HuH-7 (cell line): ENCODE measurements around the gene BMERB1.
"Not testable (repeated sequence)": the region's sequence is repeated elsewhere in the genome, so short reads cannot be mapped to it uniquely, and the experiment has no call there.

Experiments used
- DNase-seq: peaks from one replicate; pipeline ENCODE4 v3.0.0; 2011; ENCODE audit warnings: low spot score

The BMERB1 gene

DNA sequence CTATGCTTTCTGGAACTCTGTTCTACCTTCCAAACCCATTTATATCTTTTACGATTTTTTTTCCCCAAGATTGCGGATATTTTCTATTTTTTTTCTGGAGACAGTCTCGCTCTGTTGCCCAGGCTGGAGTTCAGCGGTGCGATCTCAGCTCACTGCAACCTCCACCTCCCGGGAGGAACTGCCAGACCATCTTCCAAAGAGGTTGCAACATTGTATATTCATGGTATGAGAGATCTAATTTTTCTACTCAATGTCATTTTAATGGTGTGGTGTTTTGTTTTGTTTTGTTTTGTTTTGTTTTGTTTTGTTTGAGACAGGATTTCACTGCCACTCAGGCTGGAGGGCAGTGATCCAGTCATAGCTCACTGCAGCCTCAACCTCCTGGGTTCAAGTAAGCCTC, 8.5 kb upstream of the BMERB1 start:
- no peak for DNase-seq

DNA sequence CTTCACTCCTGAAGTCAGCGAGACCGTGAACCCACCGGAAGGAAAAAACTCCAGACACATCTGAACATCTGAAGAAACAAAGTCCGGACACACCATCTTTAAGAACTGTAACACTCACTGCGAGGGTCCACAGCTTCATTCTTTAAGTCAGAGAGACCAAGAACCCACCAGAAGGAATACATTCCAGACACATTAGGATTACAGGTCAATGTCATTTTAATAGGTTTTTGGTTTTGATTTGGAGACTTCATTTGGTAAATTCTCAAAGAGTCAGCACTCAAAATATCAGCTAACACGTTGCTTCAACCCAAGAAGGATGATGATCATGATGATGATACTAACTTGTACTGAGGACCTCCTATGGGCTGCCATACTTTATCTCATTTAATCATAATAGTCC, 7.6 kb upstream of the BMERB1 start:
- DNase-seq = no peak

DNA sequence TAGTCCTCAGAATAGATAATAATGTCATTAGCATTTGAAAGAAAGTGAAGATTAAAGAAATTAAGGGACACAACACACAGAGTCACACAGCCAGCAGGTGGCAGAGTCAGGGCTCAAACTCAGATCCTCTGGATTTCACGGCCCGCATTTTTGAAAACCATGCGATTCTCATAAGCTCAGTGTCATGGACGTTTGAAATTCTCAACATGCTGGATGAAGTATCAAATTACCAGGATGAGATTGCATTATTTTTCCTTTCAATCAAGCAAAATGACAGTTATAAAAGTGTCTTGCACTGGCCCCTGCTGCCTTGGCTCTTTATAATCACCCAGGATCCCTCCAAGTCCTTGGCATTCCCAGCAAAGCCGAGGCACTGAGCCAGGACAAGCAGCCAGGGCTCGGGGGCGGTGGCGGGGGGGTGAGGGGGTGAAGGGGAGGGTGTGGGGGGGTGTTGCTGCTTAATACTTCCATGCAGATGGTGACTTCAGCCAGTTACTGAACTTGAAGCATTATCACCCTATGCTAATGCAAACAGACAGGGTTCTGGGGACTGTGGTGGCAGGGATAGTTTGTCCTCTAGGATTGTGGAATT, 6.6 kb upstream of the BMERB1 start:
- DNase-seq = peak; percentile 61

DNA sequence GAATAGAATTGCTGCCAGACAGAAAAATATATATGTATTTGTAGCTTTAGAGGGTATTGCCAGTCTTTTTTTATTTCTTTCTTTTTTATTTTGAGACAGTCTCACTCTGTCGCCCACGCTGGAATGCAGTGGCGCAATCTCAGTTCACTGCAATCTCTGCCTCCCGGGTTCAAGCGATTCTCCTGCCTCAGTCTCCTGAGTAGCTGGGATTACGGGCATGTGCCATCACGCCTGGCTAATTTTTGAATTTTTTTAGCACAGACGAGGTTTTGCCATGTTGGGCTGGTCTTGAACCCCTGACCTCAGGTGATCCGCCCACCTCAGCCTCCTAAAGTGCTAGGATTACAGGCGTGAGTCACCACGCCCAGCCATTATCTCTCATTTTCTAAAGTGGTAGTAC, 3.5 kb upstream of the BMERB1 start:
- not testable (repeated sequence) for DNase-seq

DNA sequence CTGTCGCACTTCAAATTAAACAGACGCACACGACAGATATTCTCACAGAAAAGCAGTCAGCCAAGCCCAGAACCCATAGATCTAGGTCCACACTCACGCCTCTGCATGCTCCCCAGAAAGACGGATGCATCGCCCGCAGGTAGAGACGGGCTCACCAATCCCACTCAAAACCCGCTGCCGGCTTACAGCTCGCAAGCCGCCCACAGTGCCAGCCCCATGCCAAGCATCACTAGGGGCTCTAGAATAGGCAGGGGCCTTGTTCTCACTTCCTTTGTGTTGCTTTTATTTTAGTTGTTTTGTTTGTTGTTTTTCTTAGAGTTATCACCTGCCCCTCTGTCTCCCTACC, 336 bp upstream of the BMERB1 start:
- no peak for DNase-seq

DNA sequence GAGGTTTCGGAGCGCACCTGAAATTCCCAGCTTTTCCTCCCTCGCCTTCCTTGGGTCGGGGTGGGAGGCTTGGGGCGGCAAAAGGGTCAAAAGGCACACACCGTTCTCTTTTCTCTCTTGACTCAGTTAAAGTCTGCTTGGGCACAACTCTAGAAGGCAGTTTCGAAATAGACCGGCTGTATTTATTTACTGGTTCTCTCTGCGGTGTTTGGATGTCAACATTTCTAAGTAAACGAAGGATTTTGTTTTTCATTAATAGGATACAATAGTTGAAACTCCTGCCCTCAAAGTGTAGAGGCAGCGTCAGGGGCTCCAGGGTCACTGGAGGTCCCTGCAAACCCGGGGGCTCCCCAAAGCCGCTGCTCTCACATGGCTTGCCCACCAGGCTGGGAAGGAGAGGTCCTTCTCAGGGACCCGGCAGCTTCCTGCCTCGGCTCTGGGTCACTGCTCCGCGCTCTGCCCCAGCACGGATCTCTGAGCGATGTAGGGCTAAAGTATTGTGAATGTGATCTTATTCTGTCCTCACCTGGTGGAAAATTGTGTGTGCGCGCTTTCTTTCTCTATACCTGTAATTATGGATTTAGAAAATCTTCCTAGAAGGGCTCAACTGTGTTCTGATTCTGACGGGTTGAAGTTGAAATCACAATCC, 952 bp downstream of the BMERB1 start:
- DNase-seq = no peak

DNA sequence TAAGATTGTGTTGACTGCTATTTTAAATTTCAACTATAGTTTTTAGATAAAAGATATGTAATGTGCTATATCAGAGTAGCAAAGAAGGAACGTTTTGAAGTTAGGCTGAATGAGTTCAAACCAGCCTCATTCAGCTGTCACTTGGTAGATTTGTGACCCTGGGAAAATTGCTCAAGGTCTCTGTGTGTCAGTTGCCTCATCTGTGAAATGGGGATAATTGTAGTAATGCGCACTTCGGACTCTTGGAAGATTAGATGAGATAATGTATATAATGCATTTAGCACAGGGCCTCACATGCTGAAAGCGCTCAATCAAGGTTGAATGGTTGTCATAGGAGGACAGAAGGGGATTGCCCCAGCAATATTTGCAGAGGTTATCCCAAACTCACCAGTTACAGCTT, 4.7 kb downstream of the BMERB1 start:
- no peak for DNase-seq

DNA sequence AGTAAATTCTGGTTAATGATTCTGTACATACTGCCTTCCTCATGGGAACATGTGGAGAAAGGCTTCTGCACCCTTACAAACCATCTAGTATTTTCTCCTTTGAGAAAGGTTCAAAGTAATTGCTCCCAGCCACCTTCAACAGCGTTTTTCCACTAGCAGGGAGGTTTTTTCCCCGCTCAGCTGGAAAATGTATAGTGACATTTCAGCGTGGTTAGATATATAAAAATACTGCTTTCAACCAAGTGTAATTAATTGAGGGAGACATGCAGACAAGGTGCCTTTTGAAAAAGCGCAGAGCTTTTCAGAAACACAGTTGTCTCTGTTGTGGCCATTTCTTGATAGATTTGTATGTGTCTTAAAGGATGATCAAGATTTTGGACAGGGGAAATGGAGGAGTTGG, 5.1 kb downstream of the BMERB1 start:
- no peak for DNase-seq

DNA sequence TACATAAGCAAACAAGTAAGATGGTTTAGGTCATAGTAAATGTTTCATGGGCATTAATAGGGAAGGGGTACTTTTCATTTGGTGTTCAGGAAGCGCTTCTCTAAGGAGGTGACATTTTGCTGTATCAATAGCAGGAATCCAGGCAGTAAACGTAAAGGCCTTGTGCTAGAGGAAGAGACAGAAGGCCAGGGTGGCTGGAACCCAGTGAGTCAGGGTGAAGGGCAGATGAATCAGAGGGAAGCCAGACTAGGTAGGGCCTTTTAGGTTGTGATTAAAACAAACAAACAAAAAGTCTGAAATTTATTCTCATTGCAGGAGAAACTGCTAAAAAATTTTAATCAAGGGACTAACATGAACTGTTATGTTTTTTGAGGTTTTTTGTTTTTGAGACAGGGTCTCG, 6.5 kb downstream of the BMERB1 start:
- no peak for DNase-seq

DNA sequence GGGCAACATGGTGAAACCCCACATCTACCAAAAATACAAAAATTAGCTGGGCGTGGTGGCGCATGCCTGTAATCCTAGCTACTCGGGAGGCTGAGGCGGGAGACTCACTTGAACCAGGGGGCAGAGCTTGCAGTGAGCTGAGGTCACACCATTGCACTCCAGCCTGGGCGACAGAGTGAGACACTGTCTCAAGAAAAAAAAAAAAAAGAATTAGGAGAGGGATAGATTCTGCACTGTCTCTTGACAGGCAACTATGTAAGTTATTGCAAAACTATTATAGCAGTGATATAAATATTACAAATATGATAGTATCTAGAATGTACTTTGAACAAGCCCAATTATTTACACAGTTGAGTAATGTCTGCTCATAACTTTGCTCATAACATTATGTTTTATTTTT, 7.8 kb downstream of the BMERB1 start:
- DNase-seq = not testable (repeated sequence)

DNA sequence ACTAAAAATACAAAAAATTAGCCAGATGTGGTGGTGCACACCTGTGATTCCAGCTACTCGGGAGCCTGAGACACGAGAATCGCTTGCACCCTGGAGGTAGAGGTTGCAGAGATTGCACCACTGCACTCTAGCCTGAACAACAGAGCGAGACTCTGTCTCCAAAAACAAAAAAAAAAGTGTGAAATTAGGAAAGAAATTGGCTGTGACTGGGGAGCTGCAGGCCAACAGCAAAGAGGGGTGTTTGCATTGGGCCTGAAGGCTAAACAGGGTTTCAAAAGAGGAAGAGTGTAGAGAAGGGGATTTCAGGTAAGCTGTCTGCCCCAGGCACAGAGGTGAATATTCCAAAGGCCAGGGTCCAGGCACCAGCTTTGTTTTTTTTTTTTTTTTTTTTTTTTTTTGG, 9.4 kb downstream of the BMERB1 start:
- no peak for DNase-seq

DNA sequence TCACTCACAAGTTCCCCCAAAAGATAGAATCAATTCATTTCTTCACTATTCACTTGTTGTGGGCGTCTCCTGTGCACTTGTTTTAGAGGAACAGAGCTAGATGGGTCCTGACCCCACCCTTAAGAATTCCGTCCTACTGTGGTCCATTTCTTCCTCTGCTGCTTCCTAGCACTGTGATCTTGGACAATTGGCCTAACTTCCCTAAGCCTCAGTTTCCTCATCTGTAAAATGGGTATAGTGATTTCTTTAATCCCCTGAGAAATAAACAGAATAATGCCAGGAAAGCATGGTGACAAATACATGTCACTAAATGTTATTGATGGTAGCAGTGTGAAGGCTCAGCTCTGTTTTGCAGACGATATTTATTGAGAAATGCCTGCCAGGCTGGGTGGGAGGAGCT, 9.9 kb downstream of the BMERB1 start:
- no peak for DNase-seq

DNA sequence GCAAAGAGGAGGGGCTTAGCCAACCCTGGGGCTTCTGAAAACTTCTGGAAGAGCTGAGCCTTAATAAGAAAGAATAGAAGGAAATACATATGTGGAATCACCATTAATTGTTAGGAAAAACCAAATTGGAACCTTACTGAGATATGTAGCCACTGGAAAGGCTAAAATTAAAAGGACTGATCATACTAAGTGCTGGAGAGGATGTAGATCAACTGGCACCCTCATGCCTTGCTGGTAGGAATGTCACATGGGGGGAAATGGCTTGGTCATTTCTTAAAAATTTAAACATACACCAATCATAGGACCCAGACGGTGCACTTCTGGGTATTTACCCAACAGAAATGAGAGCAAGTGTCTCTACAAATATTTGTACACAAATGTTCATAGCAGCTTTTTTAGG, 11.1 kb downstream of the BMERB1 start:
- no peak for DNase-seq

DNA sequence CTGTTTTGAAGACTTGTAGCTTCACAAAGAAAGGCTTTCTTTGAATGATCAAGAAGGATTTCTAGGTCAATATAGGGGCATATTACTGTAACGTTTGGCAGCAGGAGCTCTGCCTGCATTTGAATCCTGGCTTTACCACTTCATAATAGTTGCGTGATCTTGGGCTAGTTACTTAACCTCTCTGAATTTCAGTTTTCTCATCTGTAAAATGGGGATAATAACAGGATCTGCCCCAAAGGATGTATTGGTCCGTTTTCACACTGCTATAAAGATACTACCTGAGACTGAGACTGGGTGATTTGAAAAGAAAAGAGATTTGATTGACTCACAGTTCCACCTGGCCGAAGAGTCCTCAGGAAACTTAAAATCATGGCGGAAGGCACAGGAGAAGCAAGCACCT, 12.5 kb downstream of the BMERB1 start:
- no peak for DNase-seq

DNA sequence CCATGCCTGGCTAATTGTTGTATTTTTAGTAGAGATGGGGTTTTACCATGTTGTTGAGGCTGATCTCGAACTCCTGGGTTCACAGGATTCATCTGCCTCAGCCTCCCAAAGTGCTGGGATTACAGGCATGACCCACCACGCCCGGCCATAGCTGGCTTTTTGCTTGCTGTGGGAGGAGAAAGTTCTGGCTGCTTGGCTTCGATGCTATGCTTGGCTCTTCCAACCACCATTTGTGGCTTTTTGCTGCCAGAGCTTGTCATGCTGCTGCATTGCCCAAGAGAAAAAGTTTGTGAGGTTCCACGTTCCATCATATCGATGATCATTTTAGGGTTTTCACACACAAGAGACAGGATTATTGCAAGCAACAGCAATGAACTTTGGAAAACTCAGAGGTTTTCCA, 16.2 kb downstream of the BMERB1 start:
- no peak for DNase-seq

DNA sequence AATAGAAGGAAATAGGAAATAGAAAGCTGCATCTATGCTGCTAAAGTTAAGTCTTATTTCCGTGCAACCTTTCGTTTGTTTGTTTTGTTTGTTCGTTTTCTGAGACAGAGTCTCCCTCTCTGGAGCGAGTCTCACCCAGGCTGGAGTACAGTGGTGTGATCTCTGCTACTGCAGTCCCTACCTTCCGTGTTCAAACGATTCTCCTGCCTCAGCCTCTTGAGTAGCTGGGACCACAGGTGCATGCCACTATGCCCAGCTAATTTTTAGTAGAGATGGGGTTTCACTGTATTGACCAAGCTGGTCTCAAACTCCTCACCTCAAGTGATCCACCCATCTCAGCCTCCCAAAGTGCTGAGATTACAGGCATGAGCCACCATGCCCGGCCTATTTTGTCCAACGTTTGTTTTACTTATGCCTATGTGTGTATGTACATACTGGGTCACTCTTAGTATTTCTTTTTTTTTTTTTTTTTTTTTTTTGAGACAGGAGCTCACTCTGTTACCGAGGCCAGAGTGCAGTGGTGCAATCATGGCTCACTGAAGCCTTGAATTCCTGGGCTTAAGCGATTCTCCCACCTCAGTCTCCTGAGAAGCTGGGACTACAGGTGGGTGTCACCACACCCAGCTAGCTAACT, 16.8 kb downstream of the BMERB1 start:
- DNase-seq = no peak

DNA sequence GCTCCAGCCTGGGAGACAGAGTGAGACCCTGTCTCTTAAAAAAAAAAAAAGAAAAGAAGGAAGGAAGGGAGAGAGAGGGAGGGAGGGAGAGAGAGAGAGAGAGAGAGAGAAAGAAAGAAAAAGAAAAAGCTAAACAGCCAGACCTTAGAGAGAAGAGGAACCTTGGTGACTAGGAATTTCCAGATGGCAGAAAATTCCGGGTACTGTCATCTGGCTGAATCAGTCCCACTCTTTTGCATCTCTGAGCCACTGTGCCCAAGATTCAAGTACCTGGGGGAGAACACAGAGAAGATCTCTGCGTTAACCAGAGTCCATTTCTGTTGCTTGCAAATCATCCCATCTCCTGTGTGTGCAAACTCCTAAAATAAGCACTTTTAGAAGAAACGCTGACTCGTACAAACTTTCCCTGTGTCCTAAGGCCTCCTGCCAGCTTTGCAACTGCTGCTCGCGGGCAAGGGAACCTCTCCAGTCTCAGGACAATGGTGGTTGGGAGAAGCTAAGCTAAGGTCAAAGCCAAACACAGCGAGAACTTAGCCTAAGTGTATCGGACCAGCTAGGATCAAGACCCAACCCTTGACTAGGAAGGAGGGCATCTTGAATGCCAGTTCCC, 18.0 kb downstream of the BMERB1 start:
- DNase-seq = no peak

DNA sequence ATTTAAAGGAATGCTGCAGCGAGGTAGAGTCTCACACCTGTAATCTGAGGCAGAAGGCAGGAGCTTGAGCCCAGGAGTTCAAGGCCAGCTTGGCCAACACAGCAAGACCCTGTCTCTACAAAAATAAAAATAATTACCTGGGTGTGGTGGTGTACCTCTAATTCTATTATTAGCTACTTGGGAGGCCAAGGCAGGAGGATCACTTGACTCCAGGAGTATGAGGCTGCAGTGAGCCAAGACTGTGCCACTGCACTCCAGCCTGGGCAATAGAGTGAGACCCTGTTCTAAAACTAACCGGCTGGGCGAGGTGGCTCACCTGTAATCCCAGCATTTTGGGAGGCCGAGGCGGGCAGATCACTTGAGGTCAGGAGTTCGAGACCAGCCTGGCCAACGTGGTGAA, 18.9 kb downstream of the BMERB1 start:
- DNase-seq = not testable (repeated sequence)

DNA sequence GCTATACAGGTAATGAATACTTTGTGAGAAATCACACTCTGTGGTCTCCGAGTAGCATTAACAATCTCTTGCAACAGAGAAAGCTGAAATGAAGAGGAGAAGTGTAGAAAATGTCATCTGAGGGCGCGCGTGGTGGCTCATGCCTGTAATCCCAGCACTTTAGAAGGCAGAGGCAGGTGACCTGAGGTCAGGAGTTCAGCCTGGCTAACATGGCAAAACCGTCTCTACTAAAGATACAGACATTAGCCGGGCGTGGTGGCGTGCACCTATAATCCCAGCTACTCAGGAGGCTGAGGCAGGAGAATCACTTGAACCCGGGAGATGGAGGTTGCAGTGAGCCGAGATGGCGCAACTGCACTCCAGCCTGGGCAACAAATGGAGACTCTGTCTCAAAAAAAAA, 20.5 kb downstream of the BMERB1 start:
- not testable (repeated sequence) for DNase-seq

DNA sequence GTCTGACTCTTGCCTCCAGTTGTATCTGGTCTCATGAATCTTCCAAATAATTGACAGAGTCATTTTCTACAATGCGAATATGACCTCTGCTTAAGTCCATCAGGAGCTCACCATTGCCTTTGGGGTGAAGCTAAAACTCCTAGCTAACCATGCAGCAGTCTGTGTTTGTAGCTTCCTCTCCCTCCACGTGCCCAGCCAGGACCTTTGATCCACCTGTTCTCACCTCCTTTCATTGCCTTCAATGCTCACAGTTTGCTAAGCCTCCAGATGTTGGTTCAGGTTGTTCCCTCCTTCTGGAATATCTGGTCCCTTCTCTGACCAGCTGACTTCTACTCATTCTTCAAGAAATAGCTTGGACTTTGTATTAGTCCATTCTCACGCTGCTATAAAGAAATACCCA, 23.0 kb downstream of the BMERB1 start:
- DNase-seq = no peak

DNA sequence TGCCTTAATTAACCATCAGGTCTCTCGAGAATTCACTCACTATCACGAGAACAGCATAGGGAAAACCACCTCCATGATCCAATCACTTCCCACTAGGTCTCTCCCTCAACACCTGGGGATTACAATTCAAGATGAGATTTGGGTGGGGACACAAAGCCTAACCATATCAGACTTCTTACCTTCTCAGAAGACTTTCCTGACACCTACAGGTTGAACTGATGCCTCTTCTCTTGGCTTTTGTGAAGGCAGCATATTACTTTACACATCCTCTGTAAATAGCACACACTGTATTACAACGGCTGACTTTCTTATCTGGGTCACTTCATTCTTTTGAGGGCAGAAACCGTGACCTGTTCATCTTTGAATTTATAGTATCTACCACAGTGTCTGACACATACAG, 23.6 kb downstream of the BMERB1 start:
- DNase-seq = no peak

DNA sequence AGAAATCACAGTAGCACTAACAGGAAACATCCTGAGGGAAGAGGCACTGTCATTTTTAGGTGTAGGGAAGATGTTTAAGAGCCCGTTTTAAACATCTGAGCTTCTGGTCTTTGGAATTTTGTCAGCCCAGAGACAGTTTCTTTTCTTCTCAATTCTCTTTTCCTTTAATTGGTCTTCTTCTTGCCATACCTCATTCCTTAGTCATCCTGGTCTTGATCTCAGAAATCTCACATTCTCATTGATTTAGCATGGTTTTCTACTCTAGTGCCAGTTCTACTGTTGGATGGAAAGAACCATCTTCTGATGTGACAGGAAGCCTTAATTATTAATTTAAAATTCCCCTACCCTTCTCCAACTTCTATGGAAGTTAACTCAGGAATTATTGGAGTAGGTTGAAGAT, 25.4 kb downstream of the BMERB1 start:
- no peak for DNase-seq

DNA sequence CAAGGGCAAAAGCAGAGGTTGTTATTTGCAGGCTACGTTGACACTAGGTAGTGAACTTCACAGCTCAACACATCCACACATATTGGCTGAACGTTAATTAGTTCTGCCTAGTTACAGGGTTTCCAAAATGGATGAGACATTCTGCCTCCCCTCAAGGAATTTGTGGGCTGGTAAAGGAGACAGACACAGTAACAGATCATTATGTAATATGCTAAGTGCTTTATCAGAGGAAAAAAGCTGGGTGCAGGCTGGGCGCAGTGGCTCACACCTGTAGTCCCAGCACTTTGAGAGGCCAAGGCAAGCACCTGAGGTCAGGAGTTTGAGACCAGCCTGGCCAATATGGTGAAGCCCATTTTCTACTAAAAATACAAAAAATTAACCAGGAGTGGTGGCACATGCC, 26.2 kb downstream of the BMERB1 start:
- no peak for DNase-seq

DNA sequence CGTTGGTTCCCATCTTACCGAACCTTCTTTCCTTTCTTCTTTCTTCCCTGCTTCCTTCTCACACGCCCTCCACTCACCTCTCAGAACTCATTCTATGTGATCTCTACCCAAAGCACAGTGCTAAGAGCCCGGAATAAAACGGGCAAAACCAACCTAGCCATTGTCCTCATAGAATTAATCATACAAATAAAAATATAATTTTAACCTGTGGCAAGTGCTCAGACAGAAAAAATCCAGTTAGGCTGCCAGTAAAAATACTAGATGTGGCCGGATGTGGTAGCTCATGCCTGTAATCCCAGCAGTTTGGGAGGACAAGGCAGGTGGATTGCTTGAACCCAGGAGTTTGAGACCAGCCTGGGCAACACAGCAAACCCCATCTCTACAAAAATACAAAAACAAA, 27.0 kb downstream of the BMERB1 start:
- no peak for DNase-seq
